Panc1 (cell line): ENCODE data around the gene DDAH1.

ENCODE experiments used
- POLR2AphosphoS5 ChIP-seq: IDR thresholded peaks from 2 replicates; pipeline ENCODE4 v1.6.1; 2012; ENCODE audit warnings: mild to moderate bottlenecking, low read depth, low read length, moderate library complexity
- SIN3A ChIP-seq: IDR thresholded peaks from 2 replicates; pipeline ENCODE4 v1.6.1; 2012; ENCODE audit warnings: low read depth, mild to moderate bottlenecking, low read length, moderate library complexity, borderline replicate concordance; ENCODE audit not compliant: insufficient read depth
- TF ChIP-seq, protein P1 (sequence below): fragments of 450-650 bp; IDR thresholded peaks from 2 replicates; pipeline ENCODE4 v1.5.1; 2017; ENCODE audit warnings: mild to moderate bottlenecking
- TF ChIP-seq, protein P2 (sequence below), 2 experiments: IDR thresholded peaks; 2 replicates each; pipeline ENCODE4 v1.6.1; 2011 to 2012; ENCODE audit warnings: low read depth in 2 of 2, control low read depth in 1 of 2, low read length in 1 of 2, mild to moderate bottlenecking in 1 of 2, moderate library complexity in 1 of 2; ENCODE audit not compliant: insufficient read depth in 1 of 2

DNA sequence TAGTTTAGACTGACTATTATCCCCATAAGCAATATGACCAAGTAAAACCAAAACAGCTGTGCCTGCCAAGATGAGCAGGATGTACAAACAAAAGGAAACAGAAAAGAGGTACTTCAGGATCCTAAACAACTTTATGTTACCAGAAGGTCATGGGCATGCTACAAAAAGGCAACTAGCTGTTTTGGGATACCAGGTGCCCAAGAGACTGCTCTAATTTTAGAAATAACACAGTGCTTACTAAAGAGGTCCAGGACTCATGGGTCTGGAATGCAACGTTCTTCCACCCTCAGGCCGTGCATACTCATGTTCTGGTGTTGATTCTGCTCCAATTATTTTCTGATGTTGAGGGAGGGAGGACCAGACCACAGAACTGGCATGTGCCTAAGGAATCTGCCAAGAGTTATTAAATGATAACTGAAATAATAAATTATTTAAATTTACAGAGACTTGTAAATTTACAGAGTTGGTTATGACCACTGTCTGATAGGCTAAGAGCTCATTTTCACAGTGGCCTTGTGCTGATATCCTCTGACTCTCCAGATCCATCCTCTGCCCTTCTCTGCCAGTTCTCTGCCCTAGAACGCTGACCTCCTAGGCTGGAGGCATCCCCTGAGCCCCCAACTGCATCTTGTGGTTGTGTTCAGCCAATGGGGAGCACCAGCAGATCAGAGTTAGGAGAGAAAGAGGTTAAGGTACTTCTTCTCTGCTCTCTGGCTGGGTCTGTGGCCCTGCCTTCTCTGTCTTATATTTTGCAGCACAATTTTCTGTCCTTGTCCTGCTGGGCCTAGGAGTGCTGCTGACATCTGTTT, 150.9 kb downstream of the DDAH1 start:
- TF ChIP-seq POLR2AphosphoS5 (peak; percentile 75), SIN3A (no peak)
- TF ChIP-seq, protein P1, sequence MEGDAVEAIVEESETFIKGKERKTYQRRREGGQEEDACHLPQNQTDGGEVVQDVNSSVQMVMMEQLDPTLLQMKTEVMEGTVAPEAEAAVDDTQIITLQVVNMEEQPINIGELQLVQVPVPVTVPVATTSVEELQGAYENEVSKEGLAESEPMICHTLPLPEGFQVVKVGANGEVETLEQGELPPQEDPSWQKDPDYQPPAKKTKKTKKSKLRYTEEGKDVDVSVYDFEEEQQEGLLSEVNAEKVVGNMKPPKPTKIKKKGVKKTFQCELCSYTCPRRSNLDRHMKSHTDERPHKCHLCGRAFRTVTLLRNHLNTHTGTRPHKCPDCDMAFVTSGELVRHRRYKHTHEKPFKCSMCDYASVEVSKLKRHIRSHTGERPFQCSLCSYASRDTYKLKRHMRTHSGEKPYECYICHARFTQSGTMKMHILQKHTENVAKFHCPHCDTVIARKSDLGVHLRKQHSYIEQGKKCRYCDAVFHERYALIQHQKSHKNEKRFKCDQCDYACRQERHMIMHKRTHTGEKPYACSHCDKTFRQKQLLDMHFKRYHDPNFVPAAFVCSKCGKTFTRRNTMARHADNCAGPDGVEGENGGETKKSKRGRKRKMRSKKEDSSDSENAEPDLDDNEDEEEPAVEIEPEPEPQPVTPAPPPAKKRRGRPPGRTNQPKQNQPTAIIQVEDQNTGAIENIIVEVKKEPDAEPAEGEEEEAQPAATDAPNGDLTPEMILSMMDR = no peak
- TF ChIP-seq, protein P2, sequence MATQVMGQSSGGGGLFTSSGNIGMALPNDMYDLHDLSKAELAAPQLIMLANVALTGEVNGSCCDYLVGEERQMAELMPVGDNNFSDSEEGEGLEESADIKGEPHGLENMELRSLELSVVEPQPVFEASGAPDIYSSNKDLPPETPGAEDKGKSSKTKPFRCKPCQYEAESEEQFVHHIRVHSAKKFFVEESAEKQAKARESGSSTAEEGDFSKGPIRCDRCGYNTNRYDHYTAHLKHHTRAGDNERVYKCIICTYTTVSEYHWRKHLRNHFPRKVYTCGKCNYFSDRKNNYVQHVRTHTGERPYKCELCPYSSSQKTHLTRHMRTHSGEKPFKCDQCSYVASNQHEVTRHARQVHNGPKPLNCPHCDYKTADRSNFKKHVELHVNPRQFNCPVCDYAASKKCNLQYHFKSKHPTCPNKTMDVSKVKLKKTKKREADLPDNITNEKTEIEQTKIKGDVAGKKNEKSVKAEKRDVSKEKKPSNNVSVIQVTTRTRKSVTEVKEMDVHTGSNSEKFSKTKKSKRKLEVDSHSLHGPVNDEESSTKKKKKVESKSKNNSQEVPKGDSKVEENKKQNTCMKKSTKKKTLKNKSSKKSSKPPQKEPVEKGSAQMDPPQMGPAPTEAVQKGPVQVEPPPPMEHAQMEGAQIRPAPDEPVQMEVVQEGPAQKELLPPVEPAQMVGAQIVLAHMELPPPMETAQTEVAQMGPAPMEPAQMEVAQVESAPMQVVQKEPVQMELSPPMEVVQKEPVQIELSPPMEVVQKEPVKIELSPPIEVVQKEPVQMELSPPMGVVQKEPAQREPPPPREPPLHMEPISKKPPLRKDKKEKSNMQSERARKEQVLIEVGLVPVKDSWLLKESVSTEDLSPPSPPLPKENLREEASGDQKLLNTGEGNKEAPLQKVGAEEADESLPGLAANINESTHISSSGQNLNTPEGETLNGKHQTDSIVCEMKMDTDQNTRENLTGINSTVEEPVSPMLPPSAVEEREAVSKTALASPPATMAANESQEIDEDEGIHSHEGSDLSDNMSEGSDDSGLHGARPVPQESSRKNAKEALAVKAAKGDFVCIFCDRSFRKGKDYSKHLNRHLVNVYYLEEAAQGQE (IDR thresholded peaks at IDR 0.05; ENCODE audit: insufficient read depth in 1 of 2, low read depth in 2 of 2, low read length in 1 of 2) = no peak
